CD4-positive, alpha-beta memory T cell (primary cell): ENCODE results near the gene PDE2A. TPM values are rescaled to one million over a fixed set of nuclear protein-coding genes. Genes with fewer than 3 reads are reported as not detected.

Experiments
- CTCF ChIA-PET: fragments of 350-600 bp; sonication (Branson Sonifier 250); formaldehyde crosslinking; loops from one replicate; lab custom pipeline; 2021; ENCODE audit warnings: inconsistent platforms; ENCODE audit not compliant: partially characterized antibody; lab: Charles Lee
- POLR2A ChIA-PET: fragments of 350-600 bp; sonication (Branson Sonifier 250); formaldehyde crosslinking; loops from one replicate; lab custom pipeline; 2021; ENCODE audit not compliant: partially characterized antibody; lab: Charles Lee
- DNase-seq, 5 donors: peaks; one replicate each; pipeline versions ENCODE4 v3.0.0 to v3.0.0-alpha.2; 2020 to 2022; ENCODE audit warnings: mixed read lengths in 1 of 5
- H3K27ac ChIP-seq: one replicate; pipeline ENCODE4 v1.7.0; 2013; ENCODE audit warnings: low read depth, low read length
- H3K27me3 ChIP-seq: 2 replicates; pipeline ENCODE4 v1.7.0; 2013; ENCODE audit warnings: mild to moderate bottlenecking, low read length, moderate library complexity; ENCODE audit not compliant: insufficient read depth
- H3K36me3 ChIP-seq: 2 replicates; pipeline ENCODE4 v1.7.0; 2013; ENCODE audit warnings: mild to moderate bottlenecking, low read length, moderate library complexity; ENCODE audit not compliant: insufficient read depth
- H3K4me1 ChIP-seq: 2 replicates; pipeline ENCODE4 v1.7.0; 2013; ENCODE audit warnings: mild to moderate bottlenecking, low read length, moderate library complexity; ENCODE audit not compliant: insufficient read depth
- H3K4me3 ChIP-seq, 2 donors: one replicate each; pipeline ENCODE4 v1.7.0; 2013; ENCODE audit warnings: low read length in 2 of 2, mild to moderate bottlenecking in 1 of 2
- H3K9me3 ChIP-seq, 2 donors: one replicate each; pipeline ENCODE4 v1.7.0; 2013; ENCODE audit warnings: low read length in 2 of 2, control low read depth in 1 of 2; ENCODE audit not compliant: control insufficient read depth in 1 of 2
- H3K27ac Mint-ChIP-seq, 7 donors: one replicate each; pipeline ENCODE4 v1.8.0; 2020 to 2021; ENCODE audit warnings: mixed read lengths in 7 of 7, mild to moderate bottlenecking in 6 of 7, inconsistent platforms in 3 of 7, moderate library complexity in 3 of 7
- H3K27me3 Mint-ChIP-seq, 2 donors: one replicate each; pipeline ENCODE4 v1.8.0; 2020 to 2021; ENCODE audit warnings: mixed read lengths in 2 of 2
- H3K36me3 Mint-ChIP-seq, 2 donors: one replicate each; pipeline ENCODE4 v1.8.0; 2020 to 2021; ENCODE audit warnings: mixed read lengths in 2 of 2, inconsistent platforms in 1 of 2, mild to moderate bottlenecking in 1 of 2
- H3K4me1 Mint-ChIP-seq, 4 donors: one replicate each; pipeline ENCODE4 v1.8.0; 2020 to 2021; ENCODE audit warnings: mixed read lengths in 4 of 4, mild to moderate bottlenecking in 1 of 4
- H3K4me3 Mint-ChIP-seq, 8 donors: one replicate each; pipeline ENCODE4 v1.8.0; 2020 to 2021; ENCODE audit warnings: mixed read lengths in 8 of 8, mild to moderate bottlenecking in 7 of 8, moderate library complexity in 6 of 8, inconsistent platforms in 3 of 8
- H3K9me3 Mint-ChIP-seq, 8 donors: one replicate each; pipeline ENCODE4 v1.8.0; 2020 to 2021; ENCODE audit warnings: mixed read lengths in 8 of 8, mild to moderate bottlenecking in 5 of 8, inconsistent platforms in 3 of 8, moderate library complexity in 1 of 8
- intact Hi-C: fragments of 100-400 bp; cut with micrococcal nuclease; formaldehyde crosslinking; loops from one replicate; pipeline ENCODE4 v1.15.1; 2023
- polyA plus RNA-seq, 2 donors: library from polyadenylated mRNA; unstranded; fragments of 300-500 nt; fragmentation: Illumina TruSeq; gene quantifications; one replicate each; pipeline ENCODE4 v1.2.3, GENCODE V29; 2021
- total RNA-seq, 2 experiments: library from RNA; stranded (reverse); gene quantifications; one replicate each; pipeline ENCODE4 v1.2.3, GENCODE V29; 2021

PDE2A gene
- total and polyA plus RNA-seq, 4 experiments from 2014 or later: 0.11 to 1.7 (median 0.98) TPM

DNA sequence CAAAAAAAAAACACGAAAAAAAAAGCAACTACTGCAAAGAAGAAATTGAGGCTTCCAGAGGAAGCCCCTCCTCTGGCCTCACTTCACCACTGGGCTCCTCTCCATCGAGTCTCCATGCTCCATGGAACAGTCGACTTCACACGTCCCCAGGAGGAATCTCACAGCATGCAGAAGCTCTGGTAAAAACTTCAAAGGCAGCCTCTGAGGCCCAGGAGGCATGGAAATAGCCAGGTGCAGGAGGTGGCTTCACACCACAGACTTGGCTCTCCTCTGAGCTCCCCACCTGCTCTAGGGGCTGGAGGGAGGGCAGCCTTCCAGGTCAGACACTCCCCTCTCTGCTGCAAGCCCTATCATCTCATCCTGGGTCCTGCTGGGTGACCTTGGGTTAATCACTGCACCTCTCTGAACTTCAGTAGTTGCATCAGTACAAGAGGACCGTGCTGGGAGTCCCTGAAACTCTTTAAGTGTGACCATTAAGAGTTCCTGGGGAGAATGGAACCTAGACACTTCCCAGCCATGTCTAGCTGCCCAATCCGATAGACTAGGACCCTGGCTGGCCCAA lies 8.2 kb downstream of the PDE2A start:
- Mint-ChIP-seq H3K36me3 (peaks cover 0 to 4% of the 10 kb centered on the region in 2 donors), H3K27ac (no peak overlapping the region), H3K9me3 (peaks cover 0 to 18% (median 12%) of the 10 kb centered on the region in 8 donors), H3K4me3 (no peak overlapping the region), H3K27me3 (peaks cover 16 to 32% of the 10 kb centered on the region in 2 donors), H3K4me1 (no peaks in the 10 kb centered on the region)
- no peak for DNase-seq
- ChIA-PET POLR2A (no interaction called here), CTCF (no interaction called here)
- Histone ChIP-seq H3K36me3 (no peaks in the 10 kb centered on the region), H3K4me3 (no peak overlapping the region), H3K4me1 (no peaks in the 10 kb centered on the region), H3K27ac (no peak overlapping the region), H3K9me3 (peaks cover 0 to 9% of the 10 kb centered on the region in 2 donors), H3K27me3 (no peaks in the 10 kb centered on the region)
- intact Hi-C loops: no loop called here

- POLR2A ChIA-PET: no interaction called here
- Mint-ChIP-seq H3K36me3 (no peaks in the 10 kb centered on the region), H3K4me1 (no peaks in the 10 kb centered on the region), H3K4me3 (no peak overlapping the region), H3K27ac (peak overlapping the region in 1 of 7 donors; percentile 59), H3K27me3 (peaks cover 3 to 19% of the 10 kb centered on the region in 2 donors), H3K9me3 (peaks cover 0 to 2% (median under 1%) of the 10 kb centered on the region in 8 donors)
- intact Hi-C loops: no loop called here
- no peak overlapping the region for H3K4me3 ChIP-seq
- H3K9me3 ChIP-seq: no peaks in the 10 kb centered on the region
- no peak for DNase-seq
- H3K27ac ChIP-seq: no peak overlapping the region
- CTCF ChIA-PET: no interaction called here
- no peaks in the 10 kb centered on the region for H3K36me3 ChIP-seq
- no peaks in the 10 kb centered on the region for H3K27me3 ChIP-seq
- H3K4me1 ChIP-seq: no peaks in the 10 kb centered on the region
Measured at GRCh38 chr11:72662036-72662435, 12.2 kb downstream of the PDE2A start.

- Mint-ChIP-seq H3K4me3 (no peak overlapping the region), H3K4me1 (no peaks in the 10 kb centered on the region), H3K9me3 (no peaks in the 10 kb centered on the region), H3K36me3 (no peaks in the 10 kb centered on the region), H3K27ac (peak overlapping the region in 1 of 7 donors; percentile 59), H3K27me3 (peaks cover 2 to 17% of the 10 kb centered on the region in 2 donors)
- Histone ChIP-seq H3K27ac (no peak overlapping the region), H3K4me3 (no peak overlapping the region), H3K9me3 (no peaks in the 10 kb centered on the region), H3K36me3 (no peaks in the 10 kb centered on the region), H3K4me1 (no peaks in the 10 kb centered on the region), H3K27me3 (no peaks in the 10 kb centered on the region)
- DNase-seq: no peak
- ChIA-PET CTCF (no interaction called here), POLR2A (no interaction called here)
- intact Hi-C loops: no loop called here
Measured at GRCh38 chr11:72661486-72661885, 12.7 kb downstream of the PDE2A start.

DNA sequence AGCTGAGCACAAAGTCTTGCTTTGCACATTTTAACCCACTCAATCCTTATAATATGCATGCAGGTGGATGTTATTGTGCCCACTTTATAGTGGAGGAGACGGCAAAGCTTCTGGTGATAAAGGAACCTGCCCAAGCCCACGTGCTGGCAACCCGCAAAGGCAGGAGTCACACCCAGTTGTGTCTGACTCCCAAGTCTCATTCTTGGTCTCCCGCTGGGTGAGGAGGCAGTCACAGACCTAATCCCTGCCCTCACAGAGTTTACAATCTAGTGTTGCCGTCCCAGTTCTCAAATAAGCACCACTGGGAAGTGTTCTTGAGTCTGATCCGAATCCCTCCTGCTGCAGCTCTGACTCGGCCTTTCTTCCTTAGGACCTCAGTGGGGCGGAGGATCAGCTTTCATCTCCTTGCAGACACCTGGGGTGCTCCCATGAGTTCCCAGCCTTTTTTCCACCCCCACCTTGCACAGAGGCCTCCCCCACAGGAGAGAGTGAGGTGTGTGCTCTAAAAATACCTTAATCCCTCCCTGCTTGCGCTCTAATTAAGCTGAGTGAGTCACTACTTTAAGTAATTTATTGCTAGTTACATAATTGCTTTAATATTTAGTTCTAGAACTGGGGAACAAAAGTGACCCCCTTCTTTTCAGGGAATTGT lies 15.1 kb downstream of the PDE2A start:
- Mint-ChIP-seq H3K27ac (no peak overlapping the region), H3K4me1 (no peaks in the 10 kb centered on the region), H3K4me3 (no peak overlapping the region), H3K27me3 (peaks cover 1 to 6% of the 10 kb centered on the region in 2 donors), H3K36me3 (no peaks in the 10 kb centered on the region), H3K9me3 (no peaks in the 10 kb centered on the region)
- CTCF ChIA-PET: interaction anchor here (1.1 kb wide), 1 partner anchor 77 kb away, joined by 3 read pairs; no protein-coding TSS in a partner anchor
- Histone ChIP-seq H3K4me3 (no peak overlapping the region), H3K9me3 (no peaks in the 10 kb centered on the region), H3K27me3 (no peaks in the 10 kb centered on the region), H3K27ac (no peak overlapping the region), H3K36me3 (no peaks in the 10 kb centered on the region), H3K4me1 (no peaks in the 10 kb centered on the region)
- intact Hi-C loops: no loop called here
- no peak for DNase-seq
- POLR2A ChIA-PET: no interaction called here

- no peaks in the 10 kb centered on the region for H3K27me3 ChIP-seq
- no peaks in the 10 kb centered on the region for H3K9me3 ChIP-seq
- H3K36me3 ChIP-seq: no peaks in the 10 kb centered on the region
- CTCF ChIA-PET: interaction anchor here (1.3 kb wide), 1 partner anchor 14 kb away, joined by 3 read pairs; no protein-coding TSS in a partner anchor
- no peaks in the 10 kb centered on the region for H3K9me3 Mint-ChIP-seq
- H3K4me3 ChIP-seq: no peak overlapping the region
- no peak overlapping the region for H3K4me3 Mint-ChIP-seq
- intact Hi-C loops: no loop called here
- no peak overlapping the region for H3K27ac ChIP-seq
- DNase-seq: no peak
- no peak overlapping the region for H3K27ac Mint-ChIP-seq
- POLR2A ChIA-PET: no interaction called here
- peaks cover 1 to 6% of the 10 kb centered on the region in 2 donors for H3K27me3 Mint-ChIP-seq
- H3K4me1 Mint-ChIP-seq: no peaks in the 10 kb centered on the region
- no peaks in the 10 kb centered on the region for H3K36me3 Mint-ChIP-seq
- no peaks in the 10 kb centered on the region for H3K4me1 ChIP-seq
Measured at GRCh38 chr11:72657411-72658100, 16.7 kb downstream of the PDE2A start.

- CTCF ChIA-PET: no interaction called here
- Histone ChIP-seq H3K4me1 (no peaks in the 10 kb centered on the region), H3K9me3 (no peaks in the 10 kb centered on the region), H3K4me3 (no peak overlapping the region), H3K36me3 (no peaks in the 10 kb centered on the region), H3K27me3 (no peaks in the 10 kb centered on the region), H3K27ac (no peak overlapping the region)
- H3K9me3 Mint-ChIP-seq: no peaks in the 10 kb centered on the region
- no peaks in the 10 kb centered on the region for H3K4me1 Mint-ChIP-seq
- H3K27me3 Mint-ChIP-seq: peaks cover 1 to 6% of the 10 kb centered on the region in 2 donors
- peak overlapping the region in 1 of 7 donors; percentile 76 for H3K27ac Mint-ChIP-seq
- no peak overlapping the region for H3K4me3 Mint-ChIP-seq
- intact Hi-C loops: no loop called here
- POLR2A ChIA-PET: no interaction called here
- DNase-seq: no peak
- no peaks in the 10 kb centered on the region for H3K36me3 Mint-ChIP-seq
Measured at GRCh38 chr11:72655896-72656464, 18.2 kb downstream of the PDE2A start.

DNA sequence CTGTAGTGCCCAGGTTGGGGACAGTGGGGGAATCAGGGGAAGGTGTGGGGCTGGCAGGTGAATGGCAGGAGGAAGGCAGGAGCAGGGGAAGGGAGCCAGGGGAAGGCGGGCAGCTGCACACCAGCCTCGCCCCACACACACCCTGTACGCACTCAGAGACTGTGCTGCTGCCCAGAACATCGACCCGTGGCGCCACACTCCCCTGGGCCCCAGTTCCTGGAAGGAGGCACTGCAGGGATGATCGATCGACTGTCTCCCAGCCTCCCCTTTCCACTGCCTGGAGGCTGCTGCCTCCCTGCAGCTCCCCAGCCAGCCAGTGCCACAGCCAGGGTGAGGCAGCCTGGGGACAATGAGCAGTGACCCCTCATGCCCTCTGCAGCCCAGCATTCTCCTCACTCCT lies 19.2 kb downstream of the PDE2A start:
- Mint-ChIP-seq H3K36me3 (no peaks in the 10 kb centered on the region), H3K9me3 (no peaks in the 10 kb centered on the region), H3K4me3 (no peak overlapping the region), H3K27ac (no peak overlapping the region), H3K27me3 (peaks cover 0 to 2% of the 10 kb centered on the region in 2 donors), H3K4me1 (no peaks in the 10 kb centered on the region)
- no peaks in the 10 kb centered on the region for H3K27me3 ChIP-seq
- H3K4me3 ChIP-seq: no peak overlapping the region
- no peak for DNase-seq
- H3K4me1 ChIP-seq: no peaks in the 10 kb centered on the region
- no peaks in the 10 kb centered on the region for H3K36me3 ChIP-seq
- H3K9me3 ChIP-seq: no peaks in the 10 kb centered on the region
- H3K27ac ChIP-seq: no peak overlapping the region
- CTCF ChIA-PET: no interaction called here
- POLR2A ChIA-PET: interaction anchor here (0.6 kb wide), 1 partner anchor 48 kb away, joined by 3 read pairs; no protein-coding TSS in a partner anchor
- intact Hi-C loops: no loop called here
